ENCODE data around the gene SPDYA.

The SPDYA gene

DNA sequence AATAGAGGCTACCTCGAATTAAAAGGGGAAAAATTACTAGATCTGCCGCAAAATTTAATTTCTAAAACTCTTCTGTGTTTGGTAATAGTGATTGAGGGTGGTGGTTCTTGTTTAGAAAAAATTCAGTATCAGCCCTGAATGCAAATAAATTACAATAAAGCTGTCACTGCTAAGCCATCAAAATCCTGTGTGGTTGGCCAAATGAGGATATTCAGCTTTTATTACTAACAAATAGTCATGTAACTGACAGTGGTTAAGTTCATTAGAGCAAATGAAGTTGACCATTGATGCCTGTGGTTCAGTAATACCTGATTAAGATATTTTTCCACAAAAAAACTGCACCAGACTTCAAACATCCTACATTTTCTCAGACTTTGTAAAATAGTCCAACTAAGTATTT lies 44.6 kb upstream of the SPDYA start:
- POLR2A ChIA-PET: no interaction called here
- no peaks in the 10 kb centered on the region for H3K4me1 ChIP-seq (ENCODE audit: control insufficient read depth, insufficient read depth, low read length)
- no peak overlapping the region for H3K27ac ChIP-seq (ENCODE audit: extremely low read depth, low read depth, low read length)
- H3K36me3 ChIP-seq (ENCODE audit: control insufficient read depth in 2 of 2, insufficient read depth in 1 of 2, low read length in 2 of 2): no peaks in the 10 kb centered on the region
- no peak overlapping the region for H3K4me3 ChIP-seq (ENCODE audit: low read depth, low read length)
- H3K9me3 ChIP-seq (ENCODE audit: control insufficient read depth, insufficient read depth, low read depth, low read length): no peaks in the 10 kb centered on the region
- CTCF ChIA-PET: no interaction called here
- peak; percentile 64 for TF ChIP-seq PRDM6 (tag by site-specific recombination; IDR thresholded peaks at IDR 0.05)
- TF ChIP-seq, protein P1, sequence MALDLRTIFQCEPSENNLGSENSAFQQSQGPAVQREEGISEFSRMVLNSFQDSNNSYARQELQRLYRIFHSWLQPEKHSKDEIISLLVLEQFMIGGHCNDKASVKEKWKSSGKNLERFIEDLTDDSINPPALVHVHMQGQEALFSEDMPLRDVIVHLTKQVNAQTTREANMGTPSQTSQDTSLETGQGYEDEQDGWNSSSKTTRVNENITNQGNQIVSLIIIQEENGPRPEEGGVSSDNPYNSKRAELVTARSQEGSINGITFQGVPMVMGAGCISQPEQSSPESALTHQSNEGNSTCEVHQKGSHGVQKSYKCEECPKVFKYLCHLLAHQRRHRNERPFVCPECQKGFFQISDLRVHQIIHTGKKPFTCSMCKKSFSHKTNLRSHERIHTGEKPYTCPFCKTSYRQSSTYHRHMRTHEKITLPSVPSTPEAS (tag by site-specific recombination; IDR thresholded peaks at IDR 0.05): no peak

GRCh38 chr2:28767337-28767736 lies 43.3 kb upstream of the SPDYA start:
- Histone ChIP-seq H3K27ac (ENCODE audit: extremely low read depth, low read depth, low read length) (no peak overlapping the region), H3K4me3 (ENCODE audit: low read depth, low read length) (no peak overlapping the region), H3K36me3 (ENCODE audit: control insufficient read depth in 2 of 2, insufficient read depth in 1 of 2, low read length in 2 of 2) (no peaks in the 10 kb centered on the region), H3K9me3 (ENCODE audit: control insufficient read depth, insufficient read depth, low read depth, low read length) (no peaks in the 10 kb centered on the region), H3K4me1 (ENCODE audit: control insufficient read depth, insufficient read depth, low read length) (no peaks in the 10 kb centered on the region)
- CTCF ChIA-PET: no interaction called here
- TF ChIP-seq ZNF335 (tag by site-specific recombination; conservative IDR thresholded peaks at IDR 0.05): no peak
- 0 out of 2 replicates have a peak, but pooled peaks have one; percentile 15 for TF ChIP-seq PRDM6 (tag by site-specific recombination; IDR thresholded peaks at IDR 0.05)
- TF ChIP-seq, protein P2, sequence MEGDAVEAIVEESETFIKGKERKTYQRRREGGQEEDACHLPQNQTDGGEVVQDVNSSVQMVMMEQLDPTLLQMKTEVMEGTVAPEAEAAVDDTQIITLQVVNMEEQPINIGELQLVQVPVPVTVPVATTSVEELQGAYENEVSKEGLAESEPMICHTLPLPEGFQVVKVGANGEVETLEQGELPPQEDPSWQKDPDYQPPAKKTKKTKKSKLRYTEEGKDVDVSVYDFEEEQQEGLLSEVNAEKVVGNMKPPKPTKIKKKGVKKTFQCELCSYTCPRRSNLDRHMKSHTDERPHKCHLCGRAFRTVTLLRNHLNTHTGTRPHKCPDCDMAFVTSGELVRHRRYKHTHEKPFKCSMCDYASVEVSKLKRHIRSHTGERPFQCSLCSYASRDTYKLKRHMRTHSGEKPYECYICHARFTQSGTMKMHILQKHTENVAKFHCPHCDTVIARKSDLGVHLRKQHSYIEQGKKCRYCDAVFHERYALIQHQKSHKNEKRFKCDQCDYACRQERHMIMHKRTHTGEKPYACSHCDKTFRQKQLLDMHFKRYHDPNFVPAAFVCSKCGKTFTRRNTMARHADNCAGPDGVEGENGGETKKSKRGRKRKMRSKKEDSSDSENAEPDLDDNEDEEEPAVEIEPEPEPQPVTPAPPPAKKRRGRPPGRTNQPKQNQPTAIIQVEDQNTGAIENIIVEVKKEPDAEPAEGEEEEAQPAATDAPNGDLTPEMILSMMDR (tag by site-specific recombination; IDR thresholded peaks at IDR 0.05): no peak
- TF ChIP-seq ZNF704 (tag by site-specific recombination; IDR thresholded peaks at IDR 0.05): no peak
- TF ChIP-seq ZNF529 (tag by site-specific recombination; IDR thresholded peaks at IDR 0.05; ENCODE audit: insufficient replicate concordance): no peak
- TF ChIP-seq WT1 (tag by site-specific recombination; IDR thresholded peaks at IDR 0.05): no peak
- TF ChIP-seq ZNF48 (tag by site-specific recombination; IDR thresholded peaks at IDR 0.05): no peak
- POLR2A ChIA-PET: no interaction called here

DNA sequence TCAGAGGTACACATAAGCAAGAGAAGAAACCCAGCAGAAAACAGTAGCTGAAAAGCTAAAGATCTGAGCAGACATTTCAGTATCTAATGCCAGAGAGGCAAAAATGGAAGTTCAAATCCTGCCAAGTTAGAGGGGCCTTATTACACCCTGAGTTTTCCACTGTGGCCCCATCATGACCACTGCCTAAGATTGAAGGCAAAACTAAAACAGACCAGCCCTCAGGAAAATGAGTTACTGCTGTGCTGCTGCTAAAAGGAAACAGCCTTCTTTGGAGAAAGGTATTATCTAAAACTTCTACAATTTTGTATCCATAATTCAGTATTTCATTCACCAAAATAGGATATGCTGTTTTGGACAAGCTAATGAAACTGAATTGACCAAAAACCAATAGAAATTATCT lies 42.2 kb upstream of the SPDYA start:
- Histone ChIP-seq H3K9me3 (ENCODE audit: control insufficient read depth, insufficient read depth, low read depth, low read length) (no peaks in the 10 kb centered on the region), H3K27ac (ENCODE audit: extremely low read depth, low read depth, low read length) (no peak overlapping the region), H3K4me1 (ENCODE audit: control insufficient read depth, insufficient read depth, low read length) (no peaks in the 10 kb centered on the region), H3K4me3 (ENCODE audit: low read depth, low read length) (no peak overlapping the region), H3K36me3 (ENCODE audit: control insufficient read depth in 2 of 2, insufficient read depth in 1 of 2, low read length in 2 of 2) (no peaks in the 10 kb centered on the region)
- ChIA-PET CTCF (no interaction called here), POLR2A (no interaction called here)
- no peak for TF ChIP-seq SP2 (tag by site-specific recombination; IDR thresholded peaks at IDR 0.05)
- no peak for TF ChIP-seq ZNF791 (tag by site-specific recombination; IDR thresholded peaks at IDR 0.05)
- no peak for TF ChIP-seq ZNF335 (tag by site-specific recombination; conservative IDR thresholded peaks at IDR 0.05)
- TF ChIP-seq ZNF223 (tag by site-specific recombination; IDR thresholded peaks at IDR 0.05): no peak

Measured in HEK293 (cell line).